Neuronal stem cell (in vitro differentiated cells): ENCODE results near the gene SYNE2.

Experiments used
- DNase-seq: peaks from one replicate; pipeline ENCODE4 v3.0.0-alpha.2; 2013; ENCODE audit warnings: low spot score
- H2AFZ ChIP-seq: one replicate; pipeline ENCODE4 v1.6.1; 2013; ENCODE audit warnings: mild to moderate bottlenecking, low read length, inconsistent platforms
- H2AK5ac ChIP-seq: 2 replicates; pipeline ENCODE4 v1.6.1; 2013; ENCODE audit warnings: low read depth, mild to moderate bottlenecking, inconsistent platforms, low read length, moderate library complexity, mixed read lengths
- H2BK120ac ChIP-seq: 2 replicates; pipeline ENCODE4 v1.6.1; 2013; ENCODE audit warnings: low read depth, mild to moderate bottlenecking, inconsistent platforms, low read length, moderate library complexity, mixed read lengths
- H2BK12ac ChIP-seq: one replicate; pipeline ENCODE4 v1.6.1; 2013; ENCODE audit warnings: low read length, inconsistent platforms
- H2BK15ac ChIP-seq: 2 replicates; pipeline ENCODE4 v1.6.1; 2013; ENCODE audit warnings: mild to moderate bottlenecking, low read length, inconsistent platforms, mixed read lengths
- H2BK5ac ChIP-seq: one replicate; pipeline ENCODE4 v1.6.1; 2013; ENCODE audit warnings: inconsistent platforms, mild to moderate bottlenecking, low read length, moderate library complexity
- H3K14ac ChIP-seq: one replicate; pipeline ENCODE4 v1.6.1; 2013; ENCODE audit warnings: low read length, inconsistent platforms
- H3K18ac ChIP-seq: 2 replicates; pipeline ENCODE4 v1.6.1; 2013; ENCODE audit warnings: low read length, inconsistent platforms
- H3K23ac ChIP-seq: 2 replicates; pipeline ENCODE4 v1.6.1; 2013; ENCODE audit warnings: low read depth, mild to moderate bottlenecking, mixed read lengths, low read length, inconsistent platforms; ENCODE audit not compliant: poor library complexity
- H3K27ac ChIP-seq: replicated peaks from 3 replicates; pipeline ENCODE4 v1.5.1; 2013; ENCODE audit warnings: low read length, inconsistent platforms
- H3K27me3 ChIP-seq, 3 experiments: 2 replicates each; pipeline ENCODE4 v1.6.1; 2013; ENCODE audit warnings: low read length in 3 of 3, mild to moderate bottlenecking in 2 of 3, inconsistent platforms in 1 of 3, low read depth in 1 of 3, mixed read lengths in 1 of 3, moderate library complexity in 1 of 3; ENCODE audit not compliant: control insufficient read depth in 3 of 3, insufficient read depth in 3 of 3
- H3K36me3 ChIP-seq, 2 donors: replicated peaks in 1 of 2; 2 replicates each; pipeline ENCODE4 v1.6.1; 2013; ENCODE audit warnings: low read length in 2 of 2; ENCODE audit not compliant: control insufficient read depth in 2 of 2, insufficient read depth in 2 of 2
- H3K4ac ChIP-seq: 2 replicates; pipeline ENCODE4 v1.6.1; 2013; ENCODE audit warnings: inconsistent platforms, mild to moderate bottlenecking, low read length, moderate library complexity
- H3K4me1 ChIP-seq, 2 donors: 1 replicate in 1 of 2; 2 replicates in 1 of 2; pipeline ENCODE4 v1.6.1; 2013; ENCODE audit warnings: low read length in 2 of 2, low read depth in 1 of 2; ENCODE audit not compliant: control insufficient read depth in 2 of 2, insufficient read depth in 1 of 2
- H3K4me2 ChIP-seq: one replicate; pipeline ENCODE4 v1.6.1; 2013; ENCODE audit warnings: mild to moderate bottlenecking, low read length, inconsistent platforms; ENCODE audit not compliant: insufficient read depth, poor library complexity, severe bottlenecking
- H3K4me3 ChIP-seq, 2 donors: 2 replicates each; pipeline ENCODE4 v1.5.1; 2013; ENCODE audit warnings: low read length in 2 of 2, mild to moderate bottlenecking in 2 of 2, inconsistent platforms in 1 of 2, moderate library complexity in 1 of 2
- H3K79me1 ChIP-seq: one replicate; pipeline ENCODE4 v1.6.1; 2013; ENCODE audit warnings: low read depth, mild to moderate bottlenecking, inconsistent platforms, low read length, moderate library complexity
- H3K9ac ChIP-seq: one replicate; pipeline ENCODE4 v1.6.1; 2013; ENCODE audit warnings: mild to moderate bottlenecking, low read depth, low read length, inconsistent platforms; ENCODE audit not compliant: poor library complexity
- H3K9me3 ChIP-seq, 2 donors: replicated peaks in 1 of 2; 2 replicates each; pipeline versions ENCODE3 to v1.6.1; 2013; ENCODE audit warnings: low read length in 2 of 2, mild to moderate bottlenecking in 2 of 2, inconsistent platforms in 1 of 2, low read depth in 1 of 2, mixed read lengths in 1 of 2, moderate library complexity in 1 of 2; ENCODE audit not compliant: control insufficient read depth in 2 of 2, insufficient read depth in 1 of 2
- H4K8ac ChIP-seq: one replicate; pipeline ENCODE4 v1.6.1; 2013; ENCODE audit warnings: low read depth, mild to moderate bottlenecking, inconsistent platforms, low read length, moderate library complexity
- H4K91ac ChIP-seq: one replicate; pipeline ENCODE4 v1.6.1; 2013; ENCODE audit warnings: low read length, low read depth, mild to moderate bottlenecking, inconsistent platforms; ENCODE audit not compliant: poor library complexity
- WGBS, 2 donors: extraction: QIAGEN DNeasy Blood & Tissue Kit; methylation state at CpG; one replicate each; pipeline ENCODE4 v1.1.7; 2013; ENCODE audit warnings: missing lambda C conversion rate in 2 of 2, mixed read lengths in 1 of 2; ENCODE audit not compliant: insufficient read length in 2 of 2, insufficient replicate concordance in 1 of 2; ENCODE audit errors: extremely low coverage in 2 of 2; 5-methylcytosine and 5-hydroxymethylcytosine counted together

The SYNE2 gene

DNA sequence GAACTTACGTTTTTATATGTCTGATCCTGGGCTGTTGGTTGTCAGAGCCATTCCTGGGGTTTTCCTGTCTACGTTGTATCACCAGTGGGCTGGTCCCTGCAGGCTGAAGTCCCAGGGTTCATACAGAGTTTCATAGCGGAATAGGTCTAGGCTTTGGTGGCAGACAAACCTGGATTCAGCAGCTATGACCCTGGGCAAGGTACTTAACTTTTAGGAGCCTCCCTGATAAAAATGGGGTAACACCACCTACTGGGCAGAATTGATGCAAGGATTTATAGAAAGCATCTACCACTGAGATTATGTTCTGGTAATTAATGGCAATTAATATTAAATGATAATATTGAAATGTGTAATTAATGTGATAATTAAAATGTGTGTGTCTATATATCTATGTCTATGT, 141.2 kb downstream of the SYNE2 start:
- no peak overlapping the region for H3K4me3 ChIP-seq
- no peak overlapping the region for H3K23ac ChIP-seq
- no peaks in the 10 kb centered on the region for H3K27me3 ChIP-seq
- H3K4me1 ChIP-seq = peaks cover 2 to 3% of the 10 kb centered on the region in 2 donors
- H2AFZ ChIP-seq = no peak overlapping the region
- H3K18ac ChIP-seq = no peak overlapping the region
- H3K14ac ChIP-seq = no peak overlapping the region
- no peak for DNase-seq
- no peak overlapping the region for H2BK5ac ChIP-seq
- no peak overlapping the region for H3K4me2 ChIP-seq
- no peak overlapping the region for H2BK12ac ChIP-seq
- H2AK5ac ChIP-seq = no peak overlapping the region
- H4K8ac ChIP-seq = no peak overlapping the region
- H3K9me3 ChIP-seq = peaks cover 0 to 3% of the 10 kb centered on the region in 2 donors
- no peak overlapping the region for H4K91ac ChIP-seq
- H3K9ac ChIP-seq = no peak overlapping the region
- H3K36me3 ChIP-seq = peaks cover 17 to 97% of the 10 kb centered on the region in 2 donors
- WGBS, 2 donors = no CpG with 5 or more reads among the region's 3 CpGs
- H3K4ac ChIP-seq = no peak overlapping the region
- no peak overlapping the region for H2BK15ac ChIP-seq
- no peak overlapping the region for H2BK120ac ChIP-seq
- H3K79me1 ChIP-seq = no peaks in the 10 kb centered on the region
- H3K27ac ChIP-seq = no peak overlapping the region

DNA sequence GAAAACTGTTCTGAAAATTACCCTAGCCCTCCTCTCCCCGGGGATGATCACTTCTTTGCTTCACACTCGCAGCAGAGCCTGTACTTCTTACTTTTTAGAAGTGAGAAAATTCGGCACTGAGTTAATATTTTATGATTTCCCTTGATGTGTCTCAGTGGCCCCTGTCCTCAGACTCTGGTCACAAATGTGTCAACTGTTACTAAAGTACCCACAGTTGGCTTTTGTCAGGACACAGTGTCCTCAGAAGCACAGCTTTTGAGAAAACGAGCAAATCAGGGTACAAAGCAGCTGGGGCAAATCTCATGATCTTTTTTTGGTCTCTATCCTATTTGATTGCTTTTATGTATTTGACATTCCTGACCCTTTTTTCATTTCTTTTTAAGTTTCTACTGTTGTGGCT, 142.5 kb downstream of the SYNE2 start:
- Histone ChIP-seq H3K79me1 (no peaks in the 10 kb centered on the region), H4K91ac (no peak overlapping the region), H2AK5ac (no peak overlapping the region), H3K4ac (no peak overlapping the region), H4K8ac (no peak overlapping the region), H3K4me2 (no peak overlapping the region), H3K18ac (no peak overlapping the region), H3K9ac (no peak overlapping the region), H3K4me1 (peaks cover 2 to 3% of the 10 kb centered on the region in 2 donors), H2BK15ac (no peak overlapping the region), H2BK5ac (no peak overlapping the region), H2AFZ (no peak overlapping the region), H3K4me3 (no peak overlapping the region), H2BK120ac (no peak overlapping the region), H3K36me3 (peaks cover 21 to 100% of the 10 kb centered on the region in 2 donors), H3K9me3 (peaks cover 0 to 14% of the 10 kb centered on the region in 2 donors), H3K27me3 (no peaks in the 10 kb centered on the region), H3K23ac (no peak overlapping the region), H2BK12ac (no peak overlapping the region), H3K14ac (no peak overlapping the region), H3K27ac (no peak overlapping the region)
- WGBS, 2 donors = no CpG with 5 or more reads among the region's 4 CpGs
- no peak for DNase-seq

DNA sequence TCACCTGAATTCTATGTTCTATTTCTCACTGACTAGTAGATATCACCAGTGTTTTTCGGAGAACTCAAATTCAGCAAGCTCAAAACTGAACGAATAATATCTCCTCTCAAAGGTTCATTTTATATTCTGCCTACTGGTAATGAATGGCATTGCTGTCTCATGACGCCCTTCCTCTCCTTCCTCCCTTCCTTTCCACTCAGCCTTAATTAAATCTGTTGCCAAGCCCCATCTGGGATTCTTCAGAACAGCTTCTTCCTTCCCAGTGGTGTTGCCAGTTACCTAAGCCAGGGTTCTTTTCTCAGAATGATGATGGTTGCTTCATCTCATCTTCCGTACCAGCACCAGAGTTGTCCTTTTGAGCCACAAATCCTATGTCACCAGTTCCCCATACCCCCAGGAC, 143.2 kb downstream of the SYNE2 start:
- Histone ChIP-seq H3K27ac (no peak overlapping the region), H3K36me3 (peaks cover 20 to 100% of the 10 kb centered on the region in 2 donors), H4K91ac (no peak overlapping the region), H2AK5ac (no peak overlapping the region), H3K79me1 (no peaks in the 10 kb centered on the region), H3K9ac (no peak overlapping the region), H2BK12ac (no peak overlapping the region), H3K18ac (no peak overlapping the region), H3K23ac (no peak overlapping the region), H4K8ac (no peak overlapping the region), H3K14ac (no peak overlapping the region), H3K4me2 (no peak overlapping the region), H2BK15ac (no peak overlapping the region), H3K4me1 (peaks cover 2 to 3% of the 10 kb centered on the region in 2 donors), H2BK120ac (no peak overlapping the region), H2AFZ (no peak overlapping the region), H3K4me3 (no peak overlapping the region), H3K27me3 (no peaks in the 10 kb centered on the region), H3K4ac (no peak overlapping the region), H2BK5ac (no peak overlapping the region), H3K9me3 (peaks cover 0 to 21% of the 10 kb centered on the region in 2 donors)
- WGBS, 2 donors = no CpG with 5 or more reads among the region's 4 CpGs
- DNase-seq = no peak

DNA sequence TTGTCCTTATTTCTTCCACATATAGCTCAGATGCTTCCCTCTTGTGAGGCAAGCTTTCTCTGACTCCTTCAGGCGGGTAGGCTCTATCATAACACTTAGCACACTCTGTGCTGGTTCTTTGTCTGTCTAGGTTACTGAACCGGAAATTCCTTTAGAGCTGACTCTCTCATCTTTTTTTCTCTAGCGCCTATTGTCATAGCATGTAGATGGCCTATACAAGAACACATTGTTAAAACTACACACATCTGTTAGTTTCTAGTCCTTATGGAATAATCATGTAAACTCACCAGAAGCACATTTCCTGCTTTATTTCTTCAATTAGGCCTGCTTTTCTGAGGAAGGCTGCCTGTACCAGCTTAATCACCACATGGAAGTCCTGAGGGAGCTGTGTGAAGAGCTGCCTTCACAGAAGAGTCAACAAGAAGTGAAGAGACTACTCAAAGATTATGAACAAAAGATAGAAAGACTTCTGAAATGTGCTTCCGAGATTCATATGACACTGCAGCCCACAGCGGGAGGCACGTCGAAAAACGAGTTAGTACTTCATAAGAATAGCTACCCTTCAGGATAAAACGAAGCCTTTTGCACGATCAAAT, 143.9 kb downstream of the SYNE2 start:
- H3K14ac ChIP-seq = no peak overlapping the region

More for the DNA sequence above, 143.9 kb downstream of the SYNE2 start:
- H3K18ac ChIP-seq = no peak overlapping the region
- no peak overlapping the region for H3K23ac ChIP-seq
- H2BK5ac ChIP-seq = no peak overlapping the region
- H2BK120ac ChIP-seq = no peak overlapping the region
- H3K4me2 ChIP-seq = no peak overlapping the region
- H3K9me3 ChIP-seq = peaks cover 0 to 22% of the 10 kb centered on the region in 2 donors
- no peak for DNase-seq
- H3K79me1 ChIP-seq = no peaks in the 10 kb centered on the region
- no peak overlapping the region for H3K9ac ChIP-seq
- no peak overlapping the region for H3K27ac ChIP-seq
- no CpG with 5 or more reads among the region's 10 CpGs for WGBS, 2 donors
- no peak overlapping the region for H3K4ac ChIP-seq
- H2BK15ac ChIP-seq = no peak overlapping the region
- no peak overlapping the region for H2AK5ac ChIP-seq
- no peak overlapping the region for H3K4me3 ChIP-seq
- H3K36me3 ChIP-seq = peaks cover 18 to 100% of the 10 kb centered on the region in 2 donors
- no peak overlapping the region for H2AFZ ChIP-seq
- no peak overlapping the region for H2BK12ac ChIP-seq
- no peak overlapping the region for H4K91ac ChIP-seq
- peaks cover 2 to 3% of the 10 kb centered on the region in 2 donors for H3K4me1 ChIP-seq
- no peak overlapping the region for H4K8ac ChIP-seq
- H3K27me3 ChIP-seq = no peaks in the 10 kb centered on the region
